ENCODE data around the gene N4BP2L1.

N4BP2L1 gene

GRCh38 chr13:32430018-32430747 is 2.3 kb upstream of the N4BP2L1 start:
- DNase-seq: no peak

GRCh38 chr13:32429433-32429909 is 1.5 kb upstream of the N4BP2L1 start:
- DNase-seq: no peak

GRCh38 chr13:32428581-32429432 is 877 bp upstream of the N4BP2L1 start:
- no peak for DNase-seq

GRCh38 chr13:32426990-32427851 is 709 bp downstream of the N4BP2L1 start:
- DNase-seq: no peak

GRCh38 chr13:32426191-32426989 is 1.5 kb downstream of the N4BP2L1 start:
- DNase-seq: no peak

GRCh38 chr13:32425158-32425557 is 2.8 kb downstream of the N4BP2L1 start:
- DNase-seq: no peak

- no peak for DNase-seq
These were observed 4.3 kb downstream of the N4BP2L1 start for GRCh38 chr13:32423592-32423991.

- no peak for DNase-seq
These were observed 8.1 kb downstream of the N4BP2L1 start for GRCh38 chr13:32419862-32420261.

- DNase-seq: no peak
These were observed 9.9 kb downstream of the N4BP2L1 start for GRCh38 chr13:32417995-32418394.

GRCh38 chr13:32415019-32415418 is 12.9 kb downstream of the N4BP2L1 start:
- no peak for DNase-seq

GRCh38 chr13:32414580-32414979 is 13.3 kb downstream of the N4BP2L1 start:
- no peak for DNase-seq

- DNase-seq: no peak
These were observed 14.6 kb downstream of the N4BP2L1 start for GRCh38 chr13:32413284-32413683.

- DNase-seq: no peak
These were observed 18.1 kb downstream of the N4BP2L1 start for GRCh38 chr13:32409561-32410421.

GRCh38 chr13:32409001-32409313 is 19.0 kb downstream of the N4BP2L1 start:
- DNase-seq: no peak

- DNase-seq: no peak
These were observed 19.5 kb downstream of the N4BP2L1 start for GRCh38 chr13:32408296-32409000.

GRCh38 chr13:32407854-32408253 is 20.1 kb downstream of the N4BP2L1 start:
- DNase-seq: no peak

- DNase-seq: no peak
These were observed 24.8 kb downstream of the N4BP2L1 start for GRCh38 chr13:32403108-32403507.

GRCh38 chr13:32391101-32391619 is 36.8 kb downstream of the N4BP2L1 start:
- no peak for DNase-seq

- DNase-seq: no peak
These were observed 37.4 kb downstream of the N4BP2L1 start for GRCh38 chr13:32390484-32390883.

GRCh38 chr13:32390048-32390447 is 37.9 kb downstream of the N4BP2L1 start:
- no peak for DNase-seq

Measured in NCI-H2107 (cell line).